Fibroblast of pulmonary artery (primary cell): Measurements from ENCODE around the gene CD79A.

ENCODE experiments used
- DNase-seq: peaks from one replicate; pipeline ENCODE4 v3.0.0-alpha.2; 2010; ENCODE audit warnings: low read depth
- H3K4me3 ChIP-seq: replicated peaks from 2 replicates; pipeline ENCODE4 v1.5.1; 2011; ENCODE audit warnings: low read depth, mild to moderate bottlenecking, control low read depth, low read length, moderate library complexity
- TF ChIP-seq, protein P1 (sequence below): IDR thresholded peaks from 2 replicates; pipeline ENCODE4 v1.5.1; 2011; ENCODE audit warnings: mild to moderate bottlenecking, control low read depth, low read length, inconsistent platforms; ENCODE audit errors: missing control alignments

Gene CD79A

DNA sequence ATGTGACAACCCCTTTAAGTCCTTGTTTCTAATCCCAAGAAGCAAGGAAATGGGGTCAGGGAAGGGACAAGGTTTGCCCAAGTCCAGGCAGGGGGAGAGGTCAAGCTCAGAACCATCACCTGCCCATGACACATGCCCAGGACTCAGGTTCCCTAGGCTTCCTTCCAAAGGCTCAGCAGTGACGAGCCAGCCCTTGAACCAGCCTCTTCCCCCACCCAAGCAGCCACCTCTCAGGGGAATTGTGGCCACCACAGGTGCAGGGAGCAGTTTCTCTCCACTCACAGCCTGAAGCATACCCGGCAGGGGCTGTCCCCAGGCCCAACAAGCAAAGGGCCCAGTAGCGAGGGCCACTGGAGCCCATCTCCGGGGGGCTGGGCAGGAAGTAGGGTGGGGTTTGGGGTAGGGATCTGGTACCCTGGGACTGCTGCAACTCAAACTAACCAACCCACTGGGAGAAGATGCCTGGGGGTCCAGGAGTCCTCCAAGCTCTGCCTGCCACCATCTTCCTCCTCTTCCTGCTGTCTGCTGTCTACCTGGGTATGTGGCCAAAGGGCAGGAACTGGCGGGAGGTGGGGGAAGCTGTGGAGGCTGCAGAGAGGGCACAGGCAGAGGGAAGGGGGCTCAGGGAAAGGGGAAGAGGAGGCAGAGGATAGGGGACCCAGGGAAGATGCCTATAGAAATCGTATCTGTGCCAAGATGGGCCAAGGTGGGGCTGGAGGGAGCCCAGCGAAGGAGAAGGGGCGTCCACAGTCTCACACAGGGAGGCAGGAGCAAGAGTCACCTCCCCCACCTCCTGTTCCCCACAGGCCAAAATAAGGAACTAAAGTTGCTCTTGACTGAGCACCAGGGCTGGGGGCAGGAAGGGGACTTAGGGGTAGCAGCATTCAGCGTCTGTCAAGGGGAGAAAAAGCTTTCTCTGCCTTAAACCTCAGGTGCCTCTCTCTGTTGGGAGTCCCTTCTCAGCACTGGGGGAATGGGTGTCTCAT lies at the start of gene CD79A:
Gene CD79A (plus strand): TSS at position 433 of the 986 bp plus-strand sequence. CDS start 26 bp downstream, at position 459.
- no peak for DNase-seq
- H3K4me3 ChIP-seq = no peak within 1 kb of the TSS
- TF ChIP-seq, protein P1, sequence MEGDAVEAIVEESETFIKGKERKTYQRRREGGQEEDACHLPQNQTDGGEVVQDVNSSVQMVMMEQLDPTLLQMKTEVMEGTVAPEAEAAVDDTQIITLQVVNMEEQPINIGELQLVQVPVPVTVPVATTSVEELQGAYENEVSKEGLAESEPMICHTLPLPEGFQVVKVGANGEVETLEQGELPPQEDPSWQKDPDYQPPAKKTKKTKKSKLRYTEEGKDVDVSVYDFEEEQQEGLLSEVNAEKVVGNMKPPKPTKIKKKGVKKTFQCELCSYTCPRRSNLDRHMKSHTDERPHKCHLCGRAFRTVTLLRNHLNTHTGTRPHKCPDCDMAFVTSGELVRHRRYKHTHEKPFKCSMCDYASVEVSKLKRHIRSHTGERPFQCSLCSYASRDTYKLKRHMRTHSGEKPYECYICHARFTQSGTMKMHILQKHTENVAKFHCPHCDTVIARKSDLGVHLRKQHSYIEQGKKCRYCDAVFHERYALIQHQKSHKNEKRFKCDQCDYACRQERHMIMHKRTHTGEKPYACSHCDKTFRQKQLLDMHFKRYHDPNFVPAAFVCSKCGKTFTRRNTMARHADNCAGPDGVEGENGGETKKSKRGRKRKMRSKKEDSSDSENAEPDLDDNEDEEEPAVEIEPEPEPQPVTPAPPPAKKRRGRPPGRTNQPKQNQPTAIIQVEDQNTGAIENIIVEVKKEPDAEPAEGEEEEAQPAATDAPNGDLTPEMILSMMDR = no peak

DNA sequence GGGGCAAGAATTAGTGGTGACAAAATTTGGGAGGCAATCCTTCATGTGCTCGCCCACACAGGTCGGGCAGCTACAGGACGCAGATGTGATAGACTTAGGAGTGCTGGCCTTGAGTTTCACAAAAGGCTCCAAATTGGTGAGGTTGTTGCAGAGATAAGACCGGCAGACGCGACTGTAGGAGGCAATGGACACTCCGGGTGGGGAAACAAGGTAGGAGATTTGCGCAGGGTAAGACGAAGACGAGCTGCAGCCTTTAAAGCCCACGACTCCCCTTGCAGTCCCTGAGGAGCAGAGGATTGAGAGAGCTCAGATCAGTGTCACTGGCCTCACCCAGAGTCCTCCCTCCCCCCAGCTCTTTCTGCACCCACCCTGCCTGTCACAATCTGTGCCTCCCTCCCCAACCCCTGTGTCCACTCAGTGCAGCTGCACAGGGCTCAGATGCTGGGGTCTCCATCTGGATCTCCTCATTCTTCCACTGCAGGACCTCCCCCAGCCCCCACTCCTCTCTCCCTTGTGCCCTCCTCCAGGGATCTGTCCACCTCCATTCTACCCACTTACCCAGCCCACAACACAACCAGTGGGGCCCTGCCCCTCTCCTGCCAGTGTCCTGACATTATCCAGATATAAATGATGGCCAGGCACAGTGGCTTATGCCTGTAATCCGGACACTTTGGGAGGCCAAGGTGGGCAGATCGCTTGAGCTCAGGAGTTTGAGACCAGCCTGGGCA lies 38.9 kb upstream of the CD79A start:
- H3K4me3 ChIP-seq = no peak overlapping the region
- TF ChIP-seq, protein P1 = no peak
- no peak for DNase-seq

- H3K4me3 ChIP-seq = no peak overlapping the region
- TF ChIP-seq, protein P1 = no peak
- DNase-seq = no peak
Observed at GRCh38 chr19:41839211-41839610, 37.9 kb upstream of the CD79A start.

GRCh38 chr19:41843371-41843770 lies 33.7 kb upstream of the CD79A start:
- TF ChIP-seq, protein P1 = no peak
- no peak for DNase-seq
- H3K4me3 ChIP-seq = no peak overlapping the region

DNA sequence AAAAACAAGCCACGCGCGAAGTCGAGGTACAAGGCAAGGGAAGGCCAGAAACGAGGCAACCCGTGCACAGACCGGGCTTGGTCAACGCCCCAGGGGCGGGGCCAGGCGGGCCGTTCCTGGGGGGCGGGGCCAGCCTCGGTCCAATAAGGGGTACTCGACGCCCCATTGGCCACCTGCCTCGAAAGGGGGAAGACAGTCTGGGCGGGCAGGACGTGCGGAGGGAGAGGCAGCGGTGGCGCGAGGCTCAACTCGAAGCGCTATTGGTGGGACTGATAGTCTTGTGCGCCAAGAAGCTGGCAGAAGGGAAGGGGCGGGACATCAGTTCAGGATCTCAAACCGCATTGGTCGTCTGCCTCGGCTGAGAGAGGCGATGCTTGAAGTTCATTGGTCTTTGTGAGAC lies 32.5 kb upstream of the CD79A start, which contains the start of gene LYPD4:
Gene LYPD4 (minus strand): TSS at position 83 of the 400 bp plus-strand sequence. CDS start 5,398 bp downstream, outside the sequence.
- no peak for DNase-seq
- H3K4me3 ChIP-seq = no peak within 1 kb of the TSS
- TF ChIP-seq, protein P1 = no peak

- TF ChIP-seq, protein P1 = no peak
- no peak for DNase-seq
- H3K4me3 ChIP-seq = no peak within 1 kb of the TSS
Observed at GRCh38 chr19:41845001-41845050, 32.3 kb upstream of the CD79A start, which contains the start of gene DMRTC2. TSS of gene DMRTC2 (plus strand) at chr19:41845042. CDS start at chr19:41847429, 2,387 bp downstream.
